ENCODE data around the gene GDF15.

Gene GDF15

GRCh38 chr19:18428787-18429674, 43.1 kb downstream of the GDF15 start (continued):
- TF ChIP-seq BCL6B (tag by site-specific recombination; IDR thresholded peaks at IDR 0.05) (no peak), SP2 (tag by site-specific recombination; IDR thresholded peaks at IDR 0.05) (peak; percentile 70), ZNF624 (tag by site-specific recombination; IDR thresholded peaks at IDR 0.05) (no peak), ZNF157 (tag by site-specific recombination; IDR thresholded peaks at IDR 0.05) (no peak), ZNF518A (tag by site-specific recombination; conservative IDR thresholded peaks at IDR 0.05; ENCODE audit: low read depth) (no peak), ZNF280C (tag by site-specific recombination; IDR thresholded peaks at IDR 0.05) (no peak), ZNF266 (tag by site-specific recombination; IDR thresholded peaks at IDR 0.05; ENCODE audit: low read depth) (no peak), ZNF768 (tag by site-specific recombination; IDR thresholded peaks at IDR 0.05) (no peak), SCRT2 (tag by site-specific recombination; IDR thresholded peaks at IDR 0.05) (no peak), ZNF501 (tag by site-specific recombination; IDR thresholded peaks at IDR 0.05) (0 out of 2 replicates have a peak, but pooled peaks have one; percentile 13), ZNF837 (tag by site-specific recombination; IDR thresholded peaks at IDR 0.05) (no peak), CTCF (tag by site-specific recombination; IDR thresholded peaks at IDR 0.05) (peak; percentile 64), ZNF48 (tag by site-specific recombination; IDR thresholded peaks at IDR 0.05) (no peak), ZFP3 (tag by site-specific recombination; IDR thresholded peaks at IDR 0.05; ENCODE audit: low read depth) (no peak), ZNF560 (tag by site-specific recombination; IDR thresholded peaks at IDR 0.05; ENCODE audit: borderline replicate concordance) (no peak), ZIC2 (tag by site-specific recombination; IDR thresholded peaks at IDR 0.05) (peak; percentile 85), ATF2 (tag by site-specific recombination; IDR thresholded peaks at IDR 0.05; ENCODE audit: low read depth) (no peak), ZNF600 (tag by site-specific recombination; IDR thresholded peaks at IDR 0.05) (no peak), SP3 (tag by site-specific recombination; IDR thresholded peaks at IDR 0.05) (peak; percentile 73), ZNF26 (tag by site-specific recombination; IDR thresholded peaks at IDR 0.05) (no peak), RBAK (tag by site-specific recombination; IDR thresholded peaks at IDR 0.05) (no peak), ZNF114 (tag by site-specific recombination; IDR thresholded peaks at IDR 0.05) (no peak), KLF10 (tag by site-specific recombination; IDR thresholded peaks at IDR 0.05) (peak; percentile 97), ZNF610 (tag by site-specific recombination; IDR thresholded peaks at IDR 0.05; ENCODE audit: borderline replicate concordance) (no peak), ZNF473 (tag by site-specific recombination; IDR thresholded peaks at IDR 0.05) (no peak)
